ENCODE measurements around the gene SLC46A3.

SLC46A3 gene

DNA sequence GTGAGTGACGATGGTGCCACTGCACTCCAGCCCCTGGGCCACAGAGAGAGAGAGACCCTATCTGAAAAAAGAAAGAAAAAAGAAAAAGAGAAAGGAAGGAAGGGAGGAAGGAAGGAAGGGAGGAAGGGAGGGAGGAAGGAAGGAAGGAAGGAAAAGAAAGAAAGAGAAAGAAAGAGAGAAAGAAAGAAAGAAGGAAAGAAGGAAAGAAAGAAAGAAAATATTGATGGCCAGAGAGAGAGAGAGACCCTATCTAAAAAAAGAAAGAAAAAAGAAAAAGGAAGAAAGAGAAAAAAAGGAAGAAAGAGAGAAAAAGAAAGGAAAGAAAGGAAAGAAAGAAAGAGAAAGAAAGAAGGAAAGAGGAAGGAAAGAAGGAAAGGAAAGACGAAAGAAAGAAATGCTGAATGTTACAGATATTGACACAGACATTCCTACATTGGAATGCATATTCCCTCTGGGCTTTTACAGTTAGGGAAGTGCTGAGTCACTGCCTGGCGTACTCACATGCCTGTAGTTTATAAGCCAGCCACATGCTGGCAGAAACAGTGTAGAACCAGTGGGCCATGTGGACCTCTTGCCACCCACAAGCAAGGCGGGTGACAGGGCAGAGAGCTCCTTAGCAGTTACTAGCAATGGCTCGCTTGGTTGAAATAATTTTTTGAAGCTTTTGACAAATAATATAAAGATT, 34.6 kb upstream of the SLC46A3 start:
- TF ChIP-seq, protein P1, sequence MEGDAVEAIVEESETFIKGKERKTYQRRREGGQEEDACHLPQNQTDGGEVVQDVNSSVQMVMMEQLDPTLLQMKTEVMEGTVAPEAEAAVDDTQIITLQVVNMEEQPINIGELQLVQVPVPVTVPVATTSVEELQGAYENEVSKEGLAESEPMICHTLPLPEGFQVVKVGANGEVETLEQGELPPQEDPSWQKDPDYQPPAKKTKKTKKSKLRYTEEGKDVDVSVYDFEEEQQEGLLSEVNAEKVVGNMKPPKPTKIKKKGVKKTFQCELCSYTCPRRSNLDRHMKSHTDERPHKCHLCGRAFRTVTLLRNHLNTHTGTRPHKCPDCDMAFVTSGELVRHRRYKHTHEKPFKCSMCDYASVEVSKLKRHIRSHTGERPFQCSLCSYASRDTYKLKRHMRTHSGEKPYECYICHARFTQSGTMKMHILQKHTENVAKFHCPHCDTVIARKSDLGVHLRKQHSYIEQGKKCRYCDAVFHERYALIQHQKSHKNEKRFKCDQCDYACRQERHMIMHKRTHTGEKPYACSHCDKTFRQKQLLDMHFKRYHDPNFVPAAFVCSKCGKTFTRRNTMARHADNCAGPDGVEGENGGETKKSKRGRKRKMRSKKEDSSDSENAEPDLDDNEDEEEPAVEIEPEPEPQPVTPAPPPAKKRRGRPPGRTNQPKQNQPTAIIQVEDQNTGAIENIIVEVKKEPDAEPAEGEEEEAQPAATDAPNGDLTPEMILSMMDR (IDR thresholded peaks at IDR 0.05; ENCODE audit: borderline replicate concordance, insufficient read depth, low read depth, low read length), result no peak
- H3K4me3 ChIP-seq (ENCODE audit: low read depth, low read length), result no peak overlapping the region

DNA sequence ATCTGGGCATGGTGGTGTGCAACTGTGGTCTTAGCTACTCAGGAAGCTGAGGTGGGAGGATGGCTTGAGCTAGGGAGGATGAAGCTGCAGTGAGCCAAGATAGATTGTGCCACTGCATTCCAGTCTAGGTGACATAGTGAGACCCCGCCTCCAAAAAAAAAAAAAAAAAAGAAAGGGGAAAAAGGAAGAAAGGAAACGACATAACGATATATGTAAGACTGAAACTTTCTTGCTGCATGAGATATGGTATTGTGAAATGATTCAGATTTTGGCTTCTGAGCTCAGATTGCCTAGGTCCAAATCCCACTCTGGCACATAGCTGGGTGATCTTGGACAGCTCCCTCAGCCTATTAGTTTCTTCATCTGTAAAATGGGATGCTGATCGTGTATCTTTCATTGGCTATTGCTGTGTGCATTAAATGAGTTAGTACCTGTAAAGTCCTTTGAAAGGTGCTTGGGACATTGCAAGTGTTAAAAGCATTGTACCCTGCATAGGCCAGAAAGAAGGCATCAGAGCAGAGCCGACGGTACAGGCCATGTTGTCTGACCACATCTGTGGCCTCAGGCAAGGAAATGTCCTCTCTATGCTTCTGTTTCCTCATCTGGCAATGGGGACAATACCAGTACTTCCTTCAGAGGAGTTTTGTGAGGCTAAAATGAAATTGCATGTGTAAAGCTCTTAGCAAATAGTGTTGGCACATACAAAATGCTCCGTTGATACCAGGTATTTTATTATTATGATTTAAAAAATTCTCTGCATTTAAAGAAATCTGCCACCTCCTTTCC, 32.6 kb upstream of the SLC46A3 start:
- no peak overlapping the region for H3K4me3 ChIP-seq (ENCODE audit: low read depth, low read length)
- TF ChIP-seq, protein P1 (IDR thresholded peaks at IDR 0.05; ENCODE audit: borderline replicate concordance, insufficient read depth, low read depth, low read length), result no peak

DNA sequence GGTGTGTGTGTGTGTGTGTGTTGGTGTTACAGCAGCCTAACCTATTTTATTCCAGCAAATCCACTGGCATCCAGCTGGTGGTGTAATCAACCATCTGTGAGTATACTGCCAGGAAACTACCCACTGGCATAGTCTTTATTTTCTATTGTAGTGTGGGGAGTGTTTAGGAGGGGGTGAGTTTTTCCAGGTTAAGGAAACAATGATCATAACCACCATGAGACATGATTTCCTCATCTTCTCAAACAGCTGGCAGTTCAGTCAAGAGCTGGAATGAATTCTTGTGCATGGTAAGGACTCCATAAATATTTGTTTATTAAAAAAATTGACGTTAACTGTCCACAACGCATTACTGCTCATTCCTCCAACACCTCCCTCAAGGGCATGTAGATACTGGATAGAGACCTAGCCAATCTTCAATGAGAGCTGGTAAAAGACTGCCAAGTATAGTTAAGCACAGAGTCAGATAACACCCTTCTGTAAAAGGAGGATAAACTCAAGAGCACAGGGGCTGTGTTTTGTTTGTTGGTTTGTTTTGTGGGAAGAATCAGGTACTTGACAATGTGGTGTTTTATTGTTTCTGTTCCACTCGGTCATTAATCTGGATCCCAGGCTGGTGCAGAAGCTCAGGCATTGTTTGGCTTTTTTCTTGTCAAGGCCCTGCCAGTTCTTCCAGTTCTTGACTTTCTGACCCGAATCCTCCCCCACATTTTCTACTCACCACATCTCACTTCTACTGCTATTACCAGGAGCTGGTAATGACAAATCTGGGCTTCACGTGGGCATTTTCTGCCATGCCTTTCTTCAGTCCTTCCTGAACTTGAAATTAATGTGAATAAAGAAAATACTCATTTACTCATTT, 31.6 kb upstream of the SLC46A3 start:
- H3K4me3 ChIP-seq (ENCODE audit: low read depth, low read length), result no peak overlapping the region
- TF ChIP-seq, protein P1 (IDR thresholded peaks at IDR 0.05; ENCODE audit: borderline replicate concordance, insufficient read depth, low read depth, low read length), result no peak

DNA sequence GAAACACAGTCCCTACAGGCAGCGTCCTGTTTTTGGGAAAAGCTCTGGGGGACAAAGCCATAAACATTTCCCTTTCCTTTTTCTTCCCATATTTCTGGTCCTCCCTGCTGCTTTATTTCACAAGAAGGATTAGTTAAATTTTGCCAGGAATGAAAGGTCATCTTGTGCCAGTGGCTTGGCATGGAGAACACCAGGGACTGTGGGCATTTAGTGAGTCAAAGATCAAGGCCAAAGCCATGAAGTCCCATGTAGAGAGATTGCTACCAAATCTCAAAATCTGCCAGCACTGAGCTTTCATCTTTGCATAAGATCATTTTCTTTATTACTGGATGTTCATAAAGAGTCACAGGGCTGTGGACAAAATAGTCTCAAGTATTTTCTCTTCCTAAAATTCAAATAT, 29.1 kb upstream of the SLC46A3 start:
- TF ChIP-seq, protein P1 (IDR thresholded peaks at IDR 0.05; ENCODE audit: borderline replicate concordance, insufficient read depth, low read depth, low read length), result no peak
- no peak overlapping the region for H3K4me3 ChIP-seq (ENCODE audit: low read depth, low read length)

DNA sequence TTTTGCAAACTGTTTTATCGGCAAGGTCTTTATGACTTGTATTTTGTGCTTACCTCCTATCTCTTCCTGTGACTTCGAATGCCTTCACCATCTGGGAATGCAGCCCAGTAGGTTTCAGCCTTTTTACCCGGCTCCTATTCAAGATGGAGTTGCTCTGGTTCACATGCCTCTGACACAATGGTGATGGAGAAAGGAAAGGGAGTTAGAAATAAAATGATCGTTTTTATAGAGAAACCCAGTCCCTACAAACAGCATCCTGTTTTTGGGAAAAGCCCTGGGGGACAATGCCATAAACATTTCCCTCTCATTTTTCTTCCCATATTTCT, 27.5 kb upstream of the SLC46A3 start:
- no peak overlapping the region for H3K4me3 ChIP-seq (ENCODE audit: low read depth, low read length)
- TF ChIP-seq, protein P1 (IDR thresholded peaks at IDR 0.05; ENCODE audit: borderline replicate concordance, insufficient read depth, low read depth, low read length), result no peak

DNA sequence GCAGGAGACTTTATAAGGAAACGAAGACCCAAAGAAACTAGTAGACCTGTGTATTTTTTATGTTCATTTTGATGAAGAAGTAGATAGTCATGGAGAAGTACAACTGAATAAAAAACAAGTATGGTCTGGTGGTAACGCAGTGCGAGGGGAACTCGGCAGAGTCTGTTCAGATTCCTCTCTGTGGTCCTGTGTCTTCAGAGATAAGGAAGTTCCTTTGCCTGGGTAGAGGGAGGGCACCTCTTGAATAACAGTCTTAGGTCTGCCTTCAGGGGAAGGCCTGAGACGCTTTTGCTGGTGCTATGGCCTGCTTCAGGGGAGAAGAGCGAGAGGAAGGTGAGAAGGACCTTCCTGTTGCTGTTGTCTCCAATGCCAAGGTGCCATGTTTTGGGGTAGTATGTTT, 25.9 kb upstream of the SLC46A3 start:
- TF ChIP-seq, protein P1 (IDR thresholded peaks at IDR 0.05; ENCODE audit: borderline replicate concordance, insufficient read depth, low read depth, low read length), result no peak
- no peak overlapping the region for H3K4me3 ChIP-seq (ENCODE audit: low read depth, low read length)
